SH-SY5Y (cell line): Measurements from ENCODE around the gene KY.

ENCODE experiments used
- GATA2 ChIP-seq: IDR thresholded peaks from 2 replicates; pipeline ENCODE4 v1.6.1; 2011; ENCODE audit warnings: mild to moderate bottlenecking, low read depth, low read length
- GATA3 ChIP-seq: IDR thresholded peaks from 2 replicates; pipeline ENCODE4 v1.6.1; 2011; ENCODE audit warnings: low read depth, mild to moderate bottlenecking, low read length, moderate library complexity

- TF ChIP-seq GATA2 (no peak), GATA3 (no peak)
Observed at GRCh38 chr3:134600685-134601463, 49.9 kb downstream of the KY start.
